DMS53 treated with DMSO at 0.1 percent for 48 hours (cell line): ENCODE results near the gene TTYH2.
A peak's percentile ranks its signal among the peaks of the same experiment; 100 is the strongest.
"Not testable (repeated sequence)": the region's sequence is repeated elsewhere in the genome, so short reads cannot be mapped to it uniquely, and the experiment has no call there.

Experiments used
- DNase-seq: peaks from one replicate; lab custom pipeline; 2025; ENCODE audit not compliant: unreplicated experiment; lab: John Stamatoyannopoulos, UW

TTYH2 gene, protein sequence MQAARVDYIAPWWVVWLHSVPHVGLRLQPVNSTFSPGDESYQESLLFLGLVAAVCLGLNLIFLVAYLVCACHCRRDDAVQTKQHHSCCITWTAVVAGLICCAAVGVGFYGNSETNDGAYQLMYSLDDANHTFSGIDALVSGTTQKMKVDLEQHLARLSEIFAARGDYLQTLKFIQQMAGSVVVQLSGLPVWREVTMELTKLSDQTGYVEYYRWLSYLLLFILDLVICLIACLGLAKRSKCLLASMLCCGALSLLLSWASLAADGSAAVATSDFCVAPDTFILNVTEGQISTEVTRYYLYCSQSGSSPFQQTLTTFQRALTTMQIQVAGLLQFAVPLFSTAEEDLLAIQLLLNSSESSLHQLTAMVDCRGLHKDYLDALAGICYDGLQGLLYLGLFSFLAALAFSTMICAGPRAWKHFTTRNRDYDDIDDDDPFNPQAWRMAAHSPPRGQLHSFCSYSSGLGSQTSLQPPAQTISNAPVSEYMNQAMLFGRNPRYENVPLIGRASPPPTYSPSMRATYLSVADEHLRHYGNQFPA

DNA sequence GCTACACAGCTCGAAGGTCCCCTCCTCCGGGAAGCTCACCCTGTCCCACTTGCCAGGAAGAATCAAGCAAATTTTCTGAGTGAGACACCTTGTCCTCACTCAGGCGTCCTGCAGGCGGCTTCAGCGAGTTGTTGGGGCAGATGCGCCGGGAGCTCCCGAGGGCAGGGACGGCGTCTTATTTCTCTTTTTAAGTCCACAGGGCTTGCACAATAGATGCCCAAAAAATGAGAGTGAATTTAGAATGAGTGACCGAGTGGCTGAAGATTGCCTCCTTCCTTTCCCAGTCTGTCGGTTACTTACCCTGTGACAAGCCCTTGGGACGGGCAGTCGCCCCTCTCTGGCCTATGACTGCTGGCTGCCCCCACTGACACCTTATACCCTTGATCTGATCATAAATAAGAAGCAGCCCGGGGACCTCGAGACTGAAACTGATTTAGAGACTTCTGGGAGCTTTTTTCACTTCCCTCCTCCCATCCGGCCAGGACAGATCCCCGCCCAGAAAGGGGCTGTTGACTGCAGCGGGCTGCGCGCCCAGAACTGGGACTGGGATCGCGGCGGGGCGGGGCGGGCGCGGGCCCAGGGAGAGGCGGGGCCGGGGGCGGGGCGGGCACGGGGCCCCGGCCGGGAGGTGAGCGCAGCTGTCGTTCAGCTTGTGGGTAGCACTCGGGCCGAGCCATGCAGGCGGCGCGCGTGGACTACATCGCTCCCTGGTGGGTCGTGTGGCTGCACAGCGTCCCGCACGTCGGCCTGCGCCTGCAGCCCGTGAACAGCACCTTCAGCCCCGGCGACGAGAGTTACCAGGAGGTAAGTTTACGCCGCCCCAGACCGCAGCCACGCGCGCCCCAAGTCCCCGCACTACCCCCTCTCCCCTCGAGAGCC, at the start of gene TTYH2:
TSS of gene TTYH2 (plus strand) at position 659 of the 879 bp plus-strand sequence. CDS start at position 676, 17 bp downstream.
- DNase-seq: peak; percentile 70

DNA sequence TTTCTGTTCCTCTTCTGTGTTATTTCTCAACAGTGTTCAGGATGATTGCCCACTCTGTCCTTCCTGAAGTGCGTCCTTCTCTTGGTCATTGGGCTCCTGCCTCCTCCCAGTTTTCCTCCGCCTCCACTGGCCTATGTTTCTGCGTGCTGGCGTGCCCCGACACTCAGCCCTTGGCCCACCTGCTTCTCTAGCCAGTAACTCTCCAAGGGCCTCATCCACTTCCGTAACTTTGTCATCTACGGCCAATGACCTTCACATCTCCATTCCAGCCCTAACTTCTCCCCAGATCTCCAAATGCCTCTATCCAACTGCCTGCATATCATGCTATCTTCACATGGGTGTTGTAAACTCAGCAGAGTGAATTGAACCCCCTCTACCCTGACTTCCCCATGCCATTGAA, 49.5 kb upstream of the TTYH2 start:
- no peak for DNase-seq

DNA sequence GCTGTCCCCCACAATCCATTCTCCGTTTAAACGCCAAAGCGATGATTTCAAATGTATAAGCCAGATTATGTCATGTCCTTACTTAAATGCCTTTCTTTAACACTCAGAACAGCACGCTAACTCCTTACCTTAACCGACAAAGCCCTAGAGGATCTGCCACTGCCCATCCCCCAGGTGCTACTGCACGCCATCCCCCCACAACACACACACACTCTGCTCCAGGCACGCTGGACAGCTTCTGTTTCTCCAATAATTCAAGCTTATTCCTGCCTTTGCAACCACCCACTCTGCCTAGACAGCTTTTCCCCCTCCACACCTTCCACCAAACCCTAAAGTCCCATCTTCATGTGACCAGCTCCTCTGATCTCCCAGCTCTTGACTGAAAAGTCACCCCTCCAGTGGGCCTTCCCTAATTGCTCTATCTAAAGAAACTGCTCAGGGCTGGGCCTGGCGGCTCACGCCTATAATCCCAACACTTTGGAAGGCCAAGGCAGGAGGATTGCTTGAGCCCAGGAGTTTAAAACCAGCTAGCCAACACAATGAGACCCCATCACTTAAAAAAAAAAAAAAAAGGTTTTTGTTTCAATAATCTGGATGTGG, 48.8 kb upstream of the TTYH2 start:
- DNase-seq: no peak

DNA sequence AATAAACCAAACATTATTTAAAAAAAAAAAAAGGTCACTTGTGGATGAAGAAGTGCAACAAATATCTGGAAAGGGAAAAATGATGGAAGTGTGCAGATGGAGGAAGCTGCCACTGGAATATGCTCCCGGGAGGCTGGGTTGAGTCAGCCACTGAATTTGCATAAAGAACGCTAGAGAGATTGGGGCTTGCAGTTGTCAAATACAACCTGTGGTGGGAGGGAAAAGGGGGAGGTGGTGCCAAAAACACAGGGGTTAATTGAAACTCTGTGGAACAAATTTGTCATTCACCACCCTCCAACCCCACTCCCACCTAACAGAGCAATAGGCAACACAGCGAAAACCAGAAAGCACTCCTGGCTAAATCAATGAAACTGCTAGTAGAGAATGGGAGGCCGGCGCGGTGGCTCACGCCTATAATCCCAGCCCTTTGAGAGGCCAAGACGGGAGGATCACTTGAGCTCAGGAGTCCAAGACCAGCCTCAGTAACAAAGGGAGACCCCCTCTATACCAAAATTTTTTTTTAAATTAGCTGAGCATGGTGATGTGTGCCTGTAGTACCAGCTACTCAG, 47.5 kb upstream of the TTYH2 start:
- DNase-seq: no peak

DNA sequence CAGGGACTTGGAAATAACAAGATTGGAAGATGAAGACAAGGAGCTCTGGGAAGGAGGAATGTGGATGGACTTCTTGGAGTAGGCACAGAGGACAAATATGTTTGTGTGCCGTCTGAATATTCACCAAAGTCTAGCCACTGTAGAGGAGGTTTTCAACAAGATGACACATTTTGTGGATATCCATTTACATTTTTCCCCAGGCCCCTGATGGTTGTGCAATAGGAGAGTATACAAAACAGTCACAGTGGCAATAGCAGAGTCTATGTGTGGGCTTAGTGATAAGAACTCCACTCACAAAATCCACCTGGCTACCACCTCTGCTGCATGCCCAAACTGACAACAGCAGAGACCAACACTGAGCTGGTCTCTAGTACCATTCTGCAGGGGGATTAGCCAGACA, 42.4 kb upstream of the TTYH2 start:
- no peak for DNase-seq

DNA sequence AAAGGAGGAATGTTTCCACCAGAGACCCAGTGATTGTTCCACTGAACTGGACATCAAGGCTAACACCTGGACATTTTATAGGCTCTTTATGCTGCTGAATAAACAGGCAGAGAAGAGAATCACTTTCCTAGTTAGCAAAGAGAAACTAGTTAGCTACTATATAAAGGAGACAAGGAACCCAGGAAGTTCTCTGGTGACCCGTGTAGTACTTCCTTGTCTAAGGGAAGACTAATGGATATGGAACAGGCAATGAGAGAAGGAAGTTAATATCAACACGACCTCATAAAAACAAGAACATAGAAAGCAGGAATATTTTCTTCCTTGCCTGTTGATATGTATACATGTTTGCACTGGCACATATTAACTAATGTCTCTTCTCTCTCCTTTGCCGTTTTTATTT, 40.7 kb upstream of the TTYH2 start:
- peak; percentile 34 for DNase-seq

DNA sequence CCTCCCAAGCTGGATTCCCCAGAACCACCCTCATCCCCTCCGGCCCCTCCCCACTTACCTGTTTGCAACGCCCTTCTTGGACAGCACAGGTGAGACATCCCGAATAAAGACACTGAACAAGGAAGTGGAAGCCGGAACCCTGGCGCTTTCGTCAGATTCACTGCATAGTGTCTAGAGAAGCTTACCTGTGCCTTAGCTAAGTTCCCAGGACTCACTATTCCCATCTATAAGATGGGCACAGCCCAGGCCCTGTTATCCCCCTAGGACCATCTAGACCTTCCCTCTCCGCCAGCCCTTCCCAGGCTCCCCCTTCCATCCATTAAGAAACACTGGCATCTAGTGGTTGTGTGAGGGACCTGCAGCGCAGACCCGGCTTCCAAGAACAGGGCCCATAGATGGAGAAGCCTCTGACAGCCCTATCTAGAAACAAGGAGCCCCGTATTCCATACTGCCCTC, 36.8 kb upstream of the TTYH2 start:
- DNase-seq: peak; percentile 78

DNA sequence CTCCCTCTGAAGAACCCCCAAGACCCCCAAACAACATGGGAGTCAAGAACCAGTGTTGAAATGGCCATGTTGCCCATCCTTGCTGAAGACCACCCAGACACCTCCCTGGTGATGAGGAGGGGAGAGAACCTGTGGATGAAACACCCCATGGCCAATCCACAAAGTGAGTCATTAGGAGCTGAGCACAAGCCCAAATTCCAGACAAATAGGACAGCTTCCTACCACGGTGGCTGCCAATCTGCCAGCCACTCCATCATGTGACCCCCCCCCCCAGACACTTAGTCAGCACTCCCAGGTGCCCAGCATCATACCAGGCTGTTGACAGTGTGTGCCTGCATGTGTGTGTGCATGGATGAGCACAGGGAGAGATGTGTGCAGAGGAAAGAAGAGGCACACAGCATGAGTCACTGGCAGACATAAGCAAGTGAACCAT, 36.3 kb upstream of the TTYH2 start:
- DNase-seq: no peak

DNA sequence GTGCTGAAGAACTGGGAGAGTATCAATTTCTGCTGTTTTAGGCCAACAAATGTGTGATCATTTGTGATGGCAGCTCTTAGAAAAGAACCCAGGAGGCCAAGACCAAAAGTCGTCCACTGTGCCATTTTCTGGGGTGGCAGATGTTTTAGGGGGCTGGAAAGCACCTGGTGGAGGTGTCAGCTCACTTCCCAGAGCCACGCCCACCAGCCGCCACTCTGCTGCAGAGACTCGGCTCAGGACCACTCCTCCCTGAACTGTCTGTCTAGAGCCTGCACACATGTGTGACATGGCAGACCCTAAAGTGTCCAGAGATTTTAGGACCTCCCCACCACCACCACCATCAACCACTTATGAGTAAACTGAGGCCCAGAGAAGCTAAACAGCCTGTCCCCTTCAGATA, 33.8 kb upstream of the TTYH2 start:
- no peak for DNase-seq

DNA sequence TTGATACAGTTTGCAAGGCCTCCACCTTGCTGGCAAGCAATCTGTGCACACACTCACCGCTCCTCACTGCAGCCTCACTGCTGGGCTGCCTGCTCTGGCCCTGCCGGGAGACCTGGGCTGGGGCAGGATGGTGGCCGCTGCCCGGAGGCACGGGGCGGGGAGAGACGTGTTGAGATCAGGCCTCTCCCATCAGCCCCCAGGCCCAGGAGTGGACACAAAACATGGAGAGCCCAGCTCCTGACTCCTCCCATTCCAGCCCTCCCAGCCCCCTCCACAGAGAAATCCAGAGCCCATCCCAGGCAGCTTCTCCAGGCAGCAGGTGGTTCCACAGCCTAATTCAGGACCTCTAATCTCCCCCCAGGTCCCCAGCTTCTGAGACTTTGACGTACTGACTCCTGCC, 33.0 kb upstream of the TTYH2 start:
- no peak for DNase-seq

DNA sequence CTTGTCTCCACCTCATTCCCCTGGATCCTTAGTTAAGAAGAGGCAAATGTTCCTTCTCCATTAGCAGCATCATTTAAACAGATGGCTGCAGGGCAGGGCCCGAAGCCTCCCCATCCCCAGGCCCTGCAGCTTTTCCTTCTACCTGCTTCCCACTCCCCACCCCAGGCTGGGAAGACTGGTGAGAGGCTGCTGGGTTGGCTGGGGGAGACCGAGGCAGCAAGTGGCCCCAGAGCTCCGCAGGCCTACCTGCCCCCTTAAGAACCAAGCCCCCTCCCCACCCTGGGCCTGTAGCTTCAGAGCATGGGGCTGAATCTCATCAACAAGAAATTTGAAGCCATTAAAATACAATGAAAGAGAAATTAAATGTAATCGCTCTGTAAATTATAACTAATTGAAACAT, 32.0 kb upstream of the TTYH2 start:
- no peak for DNase-seq

DNA sequence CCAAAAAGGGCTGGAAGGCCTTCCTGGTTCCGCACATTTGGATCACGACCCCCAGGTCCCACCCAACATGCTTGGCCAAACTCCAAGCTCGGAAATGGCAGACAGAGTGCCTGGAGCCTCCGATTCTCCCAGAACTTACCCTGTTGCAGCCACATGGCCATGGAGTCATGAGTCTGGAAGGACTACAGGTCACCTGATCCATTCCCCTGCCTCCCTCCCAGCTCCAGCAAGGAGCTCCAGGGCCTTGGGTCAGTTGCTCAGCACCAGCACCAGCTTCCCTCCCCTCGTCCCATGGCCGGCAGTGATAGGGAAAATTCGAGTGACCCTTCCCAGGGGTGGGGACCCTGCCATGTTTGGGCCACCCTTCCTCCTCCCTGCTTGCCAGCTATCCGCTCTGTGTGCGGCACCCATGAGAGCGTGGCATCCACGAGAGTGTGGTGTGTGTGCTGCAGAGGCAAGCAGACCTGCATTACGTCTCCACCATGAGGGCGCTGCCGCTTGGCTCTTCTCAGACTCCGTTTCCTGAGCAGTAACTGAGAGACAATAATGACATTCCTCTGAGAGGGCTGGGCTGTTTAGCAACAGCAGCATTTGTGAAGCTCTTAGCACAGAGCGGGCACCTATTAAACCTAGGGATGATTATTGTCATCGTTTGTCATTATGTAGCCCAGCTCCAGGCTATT, 31.2 kb upstream of the TTYH2 start:
- DNase-seq: no peak

DNA sequence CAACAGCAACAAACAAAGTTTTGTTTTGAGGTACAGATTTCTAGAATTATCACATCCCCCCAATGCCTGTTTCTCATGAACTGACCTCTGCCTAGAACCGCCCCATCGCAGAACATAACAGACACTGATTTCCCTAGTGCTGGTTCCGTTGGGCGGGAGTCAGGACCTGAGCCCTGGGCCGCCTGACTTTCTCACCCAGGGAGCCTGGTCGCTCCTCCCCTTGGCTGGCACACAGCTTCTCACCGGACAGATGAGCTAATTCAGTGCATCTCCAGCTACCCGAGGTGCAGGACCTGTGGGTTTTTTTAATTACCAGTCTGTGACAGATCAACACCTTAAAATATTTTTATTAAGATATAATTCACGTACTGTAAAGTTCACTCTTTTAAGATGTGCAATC, 30.0 kb upstream of the TTYH2 start:
- DNase-seq: no peak

DNA sequence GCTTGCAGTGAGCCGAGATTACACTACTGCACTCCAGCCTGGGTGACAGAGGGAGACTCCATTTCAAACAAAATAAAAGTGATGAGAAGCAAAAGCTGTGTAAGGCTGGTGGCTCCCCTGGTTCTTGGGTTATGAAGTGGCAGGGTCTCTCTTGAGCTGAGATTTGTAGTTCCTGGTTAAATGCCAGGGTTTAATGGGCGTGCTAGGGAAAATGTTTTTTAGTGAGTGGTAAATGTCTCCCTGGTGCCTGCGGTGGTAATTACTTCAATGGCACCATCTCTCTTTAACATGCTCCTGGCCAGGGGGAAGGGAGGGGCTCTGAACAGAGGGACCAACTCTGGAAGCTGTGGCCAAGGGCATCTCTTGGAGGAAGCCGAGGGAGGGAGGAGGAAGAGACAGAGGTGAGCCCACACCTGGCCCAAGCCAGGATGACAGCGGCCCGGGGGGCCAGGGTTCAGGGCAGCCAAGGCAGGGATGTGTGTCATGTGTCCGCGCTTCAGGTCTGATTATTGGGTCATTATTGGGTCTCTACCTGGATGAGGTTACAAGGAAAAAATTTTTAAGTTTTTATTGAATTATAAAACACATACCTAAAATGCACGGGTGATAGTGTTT, 27.7 kb upstream of the TTYH2 start:
- DNase-seq: no peak

DNA sequence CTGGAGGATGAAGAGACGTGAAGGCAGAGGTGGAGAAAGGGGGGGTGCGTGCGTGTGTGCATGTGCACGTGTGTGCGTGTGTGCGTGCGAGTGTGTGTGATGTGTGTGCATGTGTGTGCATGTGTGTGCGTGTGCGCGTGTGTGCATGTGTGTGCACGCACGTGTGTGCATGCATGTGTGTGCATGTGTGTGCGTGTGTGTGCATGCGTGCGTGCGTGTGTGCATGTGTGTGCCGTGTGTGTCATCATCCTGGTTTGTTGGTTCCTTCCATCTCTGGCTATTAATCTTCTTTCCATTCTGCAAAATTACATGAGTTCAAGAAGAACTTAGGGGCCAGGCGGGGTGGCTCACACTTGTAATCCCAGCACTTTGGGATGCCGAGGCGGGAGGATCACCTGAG, 26.9 kb upstream of the TTYH2 start:
- no peak for DNase-seq

DNA sequence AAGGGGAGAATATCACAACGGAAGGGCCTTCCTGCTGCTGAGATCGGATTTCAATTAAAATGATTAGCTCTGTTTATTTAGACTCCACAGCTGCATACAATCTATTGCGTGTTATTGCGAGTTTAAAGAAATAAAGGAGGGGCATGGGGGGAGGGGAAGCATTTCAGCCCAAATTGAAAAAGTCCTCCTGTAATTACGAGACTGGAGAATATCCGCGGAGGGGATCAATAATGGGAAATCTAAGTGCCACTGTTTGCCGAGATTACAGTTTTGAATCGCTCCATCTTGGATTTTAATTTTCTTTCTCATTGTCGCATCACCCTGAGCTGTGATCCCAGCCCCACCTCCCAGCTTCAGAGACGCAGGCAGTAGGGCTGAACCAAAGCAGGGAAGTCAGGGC, 25.6 kb upstream of the TTYH2 start:
- DNase-seq: no peak

DNA sequence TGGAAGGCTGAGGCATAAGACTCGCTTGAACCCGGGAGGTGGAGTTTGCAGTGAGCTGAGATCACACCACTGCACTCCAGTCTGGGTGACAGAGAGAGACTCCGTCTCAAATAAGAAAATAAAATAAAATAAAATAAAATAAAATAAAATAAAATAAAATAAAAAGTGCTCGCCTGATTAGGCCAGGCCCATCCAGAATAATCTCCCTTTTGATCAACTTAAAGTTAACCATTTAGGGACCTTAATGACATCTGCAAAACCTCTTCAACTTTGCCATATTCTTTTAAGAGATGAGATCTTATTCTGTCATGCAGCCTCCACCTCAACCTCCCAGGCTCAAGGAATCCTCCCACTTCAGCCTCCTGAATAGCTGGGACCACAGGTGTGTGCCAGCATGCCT, 24.7 kb upstream of the TTYH2 start:
- not testable (repeated sequence) for DNase-seq

DNA sequence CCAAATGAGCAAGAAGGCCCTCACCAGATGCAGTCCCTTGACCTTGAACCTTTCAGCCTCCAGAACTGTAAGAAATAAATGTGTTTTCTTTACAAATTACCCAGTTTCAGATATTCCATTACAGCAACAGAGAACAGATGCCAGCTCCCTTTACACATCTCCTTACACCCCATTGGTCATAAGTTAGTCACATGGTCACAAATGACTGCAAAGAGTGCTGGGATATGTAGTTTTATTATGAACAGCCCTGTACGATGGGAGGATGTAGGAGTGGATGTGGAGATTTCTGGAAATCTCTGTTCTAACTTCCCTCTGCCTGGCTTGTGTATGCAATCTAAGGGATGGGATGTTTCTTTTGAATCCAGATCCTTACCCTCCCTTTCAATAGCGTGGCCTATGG, 23.2 kb upstream of the TTYH2 start:
- DNase-seq: peak; percentile 43

DNA sequence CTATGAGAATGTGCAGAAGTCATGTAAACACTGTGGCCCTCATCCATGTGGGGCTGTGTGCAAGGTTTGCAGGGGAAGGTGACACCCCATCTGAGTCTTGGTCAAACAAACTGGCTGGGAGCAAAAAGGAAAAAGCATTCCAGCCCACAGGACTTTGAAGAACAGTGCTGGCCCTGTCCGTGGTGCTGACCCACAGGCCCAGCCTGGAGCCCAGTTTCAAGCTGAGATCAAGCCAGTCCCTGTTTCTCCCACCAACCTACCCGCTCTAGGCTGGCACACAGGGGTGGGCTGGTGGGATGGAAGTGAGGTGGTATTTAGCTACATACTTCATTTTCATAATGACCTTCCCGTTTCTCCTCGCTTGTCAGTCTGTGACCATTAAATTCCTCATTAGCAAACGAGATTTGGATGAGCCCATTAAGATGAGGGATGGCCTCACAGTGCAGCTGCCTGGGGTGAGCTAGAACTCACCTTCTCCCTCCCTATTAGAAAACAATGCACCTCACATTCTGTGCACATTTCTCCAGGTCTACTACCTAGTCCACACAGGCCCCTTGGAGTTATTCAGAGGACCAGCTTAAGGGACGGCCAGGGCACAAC, 22.5 kb upstream of the TTYH2 start:
- DNase-seq: no peak
